ENCODE data around the gene AXDND1.

DNA sequence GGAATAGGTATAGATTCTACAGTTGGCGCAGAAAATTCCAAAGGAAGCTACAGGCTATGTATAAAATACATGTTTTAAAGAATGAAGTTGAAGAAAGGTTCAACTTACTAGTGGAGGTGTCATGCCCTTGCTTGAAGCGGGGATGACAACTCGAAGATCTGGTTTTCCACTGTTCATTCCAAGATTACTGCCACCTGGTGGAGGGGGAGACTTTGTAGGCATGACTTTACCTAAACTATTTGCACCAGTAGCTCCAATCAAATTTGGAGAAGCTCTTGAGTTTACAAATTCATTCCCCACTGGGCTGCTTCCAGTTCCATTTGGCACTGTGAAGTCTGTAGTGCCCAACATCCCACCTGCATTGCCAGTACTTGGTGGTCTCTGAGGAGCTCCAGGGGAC, 81.7 kb downstream of the AXDND1 start:
- TF ChIP-seq, protein P1, sequence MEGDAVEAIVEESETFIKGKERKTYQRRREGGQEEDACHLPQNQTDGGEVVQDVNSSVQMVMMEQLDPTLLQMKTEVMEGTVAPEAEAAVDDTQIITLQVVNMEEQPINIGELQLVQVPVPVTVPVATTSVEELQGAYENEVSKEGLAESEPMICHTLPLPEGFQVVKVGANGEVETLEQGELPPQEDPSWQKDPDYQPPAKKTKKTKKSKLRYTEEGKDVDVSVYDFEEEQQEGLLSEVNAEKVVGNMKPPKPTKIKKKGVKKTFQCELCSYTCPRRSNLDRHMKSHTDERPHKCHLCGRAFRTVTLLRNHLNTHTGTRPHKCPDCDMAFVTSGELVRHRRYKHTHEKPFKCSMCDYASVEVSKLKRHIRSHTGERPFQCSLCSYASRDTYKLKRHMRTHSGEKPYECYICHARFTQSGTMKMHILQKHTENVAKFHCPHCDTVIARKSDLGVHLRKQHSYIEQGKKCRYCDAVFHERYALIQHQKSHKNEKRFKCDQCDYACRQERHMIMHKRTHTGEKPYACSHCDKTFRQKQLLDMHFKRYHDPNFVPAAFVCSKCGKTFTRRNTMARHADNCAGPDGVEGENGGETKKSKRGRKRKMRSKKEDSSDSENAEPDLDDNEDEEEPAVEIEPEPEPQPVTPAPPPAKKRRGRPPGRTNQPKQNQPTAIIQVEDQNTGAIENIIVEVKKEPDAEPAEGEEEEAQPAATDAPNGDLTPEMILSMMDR (IDR thresholded peaks at IDR 0.05; ENCODE audit: poor library complexity, severe bottlenecking): no peak
- TF ChIP-seq POLR2AphosphoS5 (IDR thresholded peaks at IDR 0.05) (no peak), SMC3 (conservative IDR thresholded peaks at IDR 0.05; ENCODE audit: poor library complexity) (no peak), MXI1 (conservative IDR thresholded peaks at IDR 0.05; ENCODE audit: poor library complexity, severe bottlenecking) (no peak), EZH2 (IDR thresholded peaks at IDR 0.05; ENCODE audit: borderline replicate concordance, insufficient read depth, low read length, poor library complexity, severe bottlenecking) (no peak), RAD21 (conservative IDR thresholded peaks at IDR 0.05) (no peak), EP300 (conservative IDR thresholded peaks at IDR 0.05; ENCODE audit: poor library complexity, severe bottlenecking) (no peak), TAF1 (IDR thresholded peaks at IDR 0.05; ENCODE audit: low read depth) (no peak)
- TF ChIP-seq, protein P2, sequence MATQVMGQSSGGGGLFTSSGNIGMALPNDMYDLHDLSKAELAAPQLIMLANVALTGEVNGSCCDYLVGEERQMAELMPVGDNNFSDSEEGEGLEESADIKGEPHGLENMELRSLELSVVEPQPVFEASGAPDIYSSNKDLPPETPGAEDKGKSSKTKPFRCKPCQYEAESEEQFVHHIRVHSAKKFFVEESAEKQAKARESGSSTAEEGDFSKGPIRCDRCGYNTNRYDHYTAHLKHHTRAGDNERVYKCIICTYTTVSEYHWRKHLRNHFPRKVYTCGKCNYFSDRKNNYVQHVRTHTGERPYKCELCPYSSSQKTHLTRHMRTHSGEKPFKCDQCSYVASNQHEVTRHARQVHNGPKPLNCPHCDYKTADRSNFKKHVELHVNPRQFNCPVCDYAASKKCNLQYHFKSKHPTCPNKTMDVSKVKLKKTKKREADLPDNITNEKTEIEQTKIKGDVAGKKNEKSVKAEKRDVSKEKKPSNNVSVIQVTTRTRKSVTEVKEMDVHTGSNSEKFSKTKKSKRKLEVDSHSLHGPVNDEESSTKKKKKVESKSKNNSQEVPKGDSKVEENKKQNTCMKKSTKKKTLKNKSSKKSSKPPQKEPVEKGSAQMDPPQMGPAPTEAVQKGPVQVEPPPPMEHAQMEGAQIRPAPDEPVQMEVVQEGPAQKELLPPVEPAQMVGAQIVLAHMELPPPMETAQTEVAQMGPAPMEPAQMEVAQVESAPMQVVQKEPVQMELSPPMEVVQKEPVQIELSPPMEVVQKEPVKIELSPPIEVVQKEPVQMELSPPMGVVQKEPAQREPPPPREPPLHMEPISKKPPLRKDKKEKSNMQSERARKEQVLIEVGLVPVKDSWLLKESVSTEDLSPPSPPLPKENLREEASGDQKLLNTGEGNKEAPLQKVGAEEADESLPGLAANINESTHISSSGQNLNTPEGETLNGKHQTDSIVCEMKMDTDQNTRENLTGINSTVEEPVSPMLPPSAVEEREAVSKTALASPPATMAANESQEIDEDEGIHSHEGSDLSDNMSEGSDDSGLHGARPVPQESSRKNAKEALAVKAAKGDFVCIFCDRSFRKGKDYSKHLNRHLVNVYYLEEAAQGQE (IDR thresholded peaks at IDR 0.05; ENCODE audit: borderline replicate concordance): no peak

All from neural cell (in vitro differentiated cells).